ENCODE measurements around the gene PGM3.

DNA sequence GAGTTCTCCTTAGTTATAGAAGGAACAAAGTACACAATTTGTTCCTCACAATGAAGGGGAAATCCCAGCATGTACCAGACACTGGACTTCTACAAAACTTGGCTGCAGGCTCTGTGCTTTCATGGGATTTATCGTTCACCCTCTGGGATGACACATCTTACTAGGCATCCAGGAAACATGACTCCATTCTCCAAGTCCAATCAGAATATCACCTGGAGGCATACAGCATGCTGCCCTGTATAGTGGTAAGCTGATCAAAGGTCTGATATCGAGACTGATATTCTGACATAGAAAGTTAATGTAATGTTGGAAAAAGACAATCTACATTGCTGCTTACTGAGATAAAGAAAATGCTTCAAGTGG, 6.8 kb upstream of the PGM3 start:
- no peak for TF ChIP-seq CTCF (optimal IDR thresholded peaks at IDR 0.05 in 1 of 3, IDR thresholded peaks at IDR 0.05 in 1 of 3, conservative IDR thresholded peaks at IDR 0.05 in 1 of 3; ENCODE audit: extremely low read depth in 1 of 3, insufficient read depth in 2 of 3, low read length in 3 of 3)
- no peak for TF ChIP-seq EZH2 (IDR thresholded peaks at IDR 0.05; ENCODE audit: low read length)

Measured in keratinocyte (primary cell).